SKM-1 (cell line): ENCODE results near the gene NABP1.

Source experiments
- DNase-seq: peaks from one replicate; lab custom pipeline; 2025; ENCODE audit not compliant: unreplicated experiment; lab: John Stamatoyannopoulos, UW

NABP1 gene

DNA sequence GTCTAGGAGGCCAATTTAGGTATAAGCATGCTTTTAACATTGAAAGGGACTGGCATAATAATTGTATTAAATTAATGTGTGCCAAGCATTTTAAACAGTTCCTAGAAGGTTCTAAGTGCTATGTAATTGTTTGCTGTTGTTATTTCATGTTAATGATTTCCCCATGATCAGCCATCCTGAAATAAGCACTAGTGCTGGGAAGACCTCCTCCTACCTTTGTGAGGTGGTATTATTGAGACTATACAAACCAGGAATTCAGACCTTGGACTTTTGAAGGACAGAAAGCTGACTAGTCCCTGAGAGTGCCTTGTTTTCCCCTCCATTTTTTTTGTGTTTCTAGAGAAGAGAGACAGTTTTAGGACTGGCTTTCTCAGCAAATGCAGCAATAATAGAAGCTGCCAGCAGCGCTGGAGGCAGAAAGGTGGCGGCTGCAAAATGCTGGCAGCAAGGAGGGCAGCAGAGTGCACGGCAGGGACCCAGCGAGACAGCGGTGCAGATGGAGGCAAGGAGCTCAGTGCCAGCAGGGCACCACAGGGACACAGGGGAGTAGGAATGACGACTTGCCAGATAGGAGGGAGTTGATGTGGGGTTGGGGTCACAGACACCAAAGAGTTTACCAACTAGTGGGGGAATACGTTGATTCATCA, 25.3 kb downstream of the NABP1 start:
- DNase-seq, result no peak

DNA sequence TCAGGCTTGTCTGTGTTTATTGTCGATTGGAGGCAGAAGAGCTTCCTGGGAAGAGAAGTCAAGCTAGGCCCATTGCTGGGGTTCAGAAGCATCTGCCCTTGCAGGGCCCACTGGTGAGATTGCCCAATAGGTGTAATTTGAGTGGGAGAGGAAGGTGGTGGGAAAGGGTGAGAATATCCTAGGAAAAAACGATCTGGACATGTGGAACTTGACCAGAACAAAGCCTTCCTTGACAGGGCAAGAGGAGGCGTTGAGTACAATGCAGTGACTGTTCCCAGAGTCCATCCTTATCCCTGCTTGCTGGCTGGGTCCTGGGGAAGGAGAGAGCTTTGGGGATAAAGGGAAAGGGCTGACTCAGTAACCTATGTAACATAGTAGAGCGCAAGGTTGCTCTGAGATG, 27.1 kb downstream of the NABP1 start:
- DNase-seq, result no peak

GRCh38 chr2:191705701-191706100, 27.8 kb downstream of the NABP1 start:
- DNase-seq, result no peak

GRCh38 chr2:191706791-191707190, 28.9 kb downstream of the NABP1 start:
- DNase-seq, result no peak

DNA sequence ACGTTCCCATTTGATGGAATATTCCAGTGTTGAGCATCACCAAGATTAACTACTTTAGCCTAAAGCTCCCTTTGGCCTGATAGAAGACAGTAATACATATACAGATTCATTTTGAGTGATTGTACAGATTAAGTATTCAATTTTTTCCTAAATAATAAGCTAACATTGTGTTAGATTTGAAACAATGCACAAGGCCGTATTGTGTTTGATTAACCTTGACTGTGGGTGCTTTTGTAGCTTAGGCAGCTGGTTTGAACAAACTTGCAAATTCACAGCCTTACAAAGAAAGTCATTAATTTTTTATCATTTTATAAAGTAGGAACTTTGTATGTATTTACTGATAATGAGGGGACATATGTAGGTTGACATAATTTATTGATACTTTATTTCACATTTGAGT, 29.6 kb downstream of the NABP1 start:
- DNase-seq, result no peak

DNA sequence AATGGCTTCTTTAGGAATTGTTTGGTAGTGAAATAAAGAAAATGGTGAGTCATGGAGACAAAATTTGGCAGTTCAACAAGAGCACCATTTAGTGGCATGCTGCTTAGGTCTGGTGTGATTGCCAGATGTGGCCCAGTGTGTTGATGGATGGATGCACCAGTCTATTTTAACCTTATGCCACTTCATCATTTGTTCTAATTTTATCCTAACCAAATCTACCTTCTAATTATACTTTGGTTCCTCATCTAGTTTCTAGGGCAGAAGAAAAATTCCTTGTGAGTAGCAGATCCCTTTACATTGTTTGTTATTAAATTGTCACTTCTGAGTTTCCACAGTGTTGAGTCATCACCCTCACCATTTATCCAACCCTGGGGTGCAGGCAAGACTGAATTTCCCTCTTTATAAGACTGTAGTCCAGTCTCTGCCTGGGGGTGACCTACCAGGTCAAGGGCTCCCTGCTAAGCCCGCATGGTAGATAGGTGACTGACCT, 32.5 kb downstream of the NABP1 start:
- DNase-seq, result no peak

DNA sequence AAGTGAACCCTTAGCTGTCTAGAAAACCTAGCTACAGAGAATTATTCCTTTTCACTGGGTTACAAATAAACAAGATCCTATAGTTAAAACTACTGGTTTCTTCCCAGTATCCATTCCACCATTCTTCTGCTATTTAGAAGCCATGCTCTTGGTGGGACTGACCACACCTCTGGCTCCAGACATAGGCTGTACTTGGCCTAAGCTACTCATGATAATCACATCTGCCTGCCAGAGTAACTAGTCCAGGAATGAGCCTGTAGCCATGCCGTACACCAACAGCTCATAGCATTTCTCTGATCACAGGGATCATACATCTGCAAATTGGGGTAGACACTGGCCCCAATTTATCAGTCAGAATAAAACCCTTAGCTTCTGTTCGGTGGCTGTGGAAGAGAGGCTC, 33.7 kb downstream of the NABP1 start:
- DNase-seq, result no peak

DNA sequence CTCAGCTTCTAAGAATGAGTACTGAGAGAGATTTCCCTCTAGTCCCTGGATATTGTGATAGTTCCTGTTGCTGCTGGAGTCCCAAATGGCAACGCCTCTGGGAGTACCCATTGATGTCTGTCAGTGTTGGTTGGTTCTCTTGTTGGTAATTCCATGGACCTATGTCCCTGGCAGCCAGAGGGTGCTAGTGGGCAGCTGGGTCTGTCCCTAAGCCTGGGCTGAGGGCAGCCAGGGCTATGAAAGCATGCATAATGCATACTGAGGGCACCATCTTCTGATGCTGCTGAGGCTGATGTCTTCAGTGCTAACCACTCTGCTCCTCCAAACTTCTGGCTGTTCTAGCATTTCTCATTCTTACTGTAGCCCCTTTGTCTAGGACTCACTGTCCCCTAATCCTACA, 35.9 kb downstream of the NABP1 start:
- DNase-seq, result no peak

DNA sequence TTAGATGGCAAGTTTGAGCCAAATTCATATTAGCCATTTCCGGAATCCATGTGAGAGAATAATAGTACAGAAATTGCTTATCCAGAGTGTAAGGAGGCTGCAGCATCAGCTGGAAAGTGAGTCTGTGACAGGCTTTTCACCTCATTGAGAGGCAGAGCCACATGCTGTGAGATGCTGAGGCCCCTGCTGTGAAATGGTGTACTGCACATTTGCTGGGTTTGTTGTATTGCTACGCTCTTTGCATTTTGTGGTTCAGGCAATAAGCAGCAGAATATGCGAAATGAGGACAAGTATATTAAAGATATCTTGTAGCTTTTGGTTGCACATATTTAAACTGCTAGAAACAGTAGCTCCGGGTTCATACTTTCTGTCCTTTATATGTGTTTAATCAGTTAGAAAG, 37.0 kb downstream of the NABP1 start:
- DNase-seq, result no peak

GRCh38 chr2:191715471-191715870, 37.5 kb downstream of the NABP1 start:
- no peak for DNase-seq

DNA sequence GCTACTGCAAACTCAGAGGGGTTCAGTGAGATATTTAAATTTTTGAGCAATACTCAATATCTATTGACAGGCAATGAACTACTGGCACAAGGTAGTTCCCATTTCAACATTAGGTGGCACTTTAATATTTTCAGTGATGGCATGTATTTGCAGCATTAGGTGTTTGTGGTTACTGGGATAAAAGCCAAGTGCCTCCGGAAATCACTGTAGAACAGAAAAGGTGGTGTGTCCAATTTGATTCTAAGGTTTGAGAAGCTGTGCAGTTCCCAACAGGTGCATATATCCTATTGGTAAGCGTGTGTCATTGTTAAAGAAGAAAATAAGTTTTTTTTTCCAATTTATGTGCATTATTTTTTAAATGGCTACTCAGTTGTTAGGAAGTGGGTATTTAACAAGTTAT, 41.3 kb downstream of the NABP1 start:
- no peak for DNase-seq

GRCh38 chr2:191719938-191720337, 42.0 kb downstream of the NABP1 start:
- no peak for DNase-seq

DNA sequence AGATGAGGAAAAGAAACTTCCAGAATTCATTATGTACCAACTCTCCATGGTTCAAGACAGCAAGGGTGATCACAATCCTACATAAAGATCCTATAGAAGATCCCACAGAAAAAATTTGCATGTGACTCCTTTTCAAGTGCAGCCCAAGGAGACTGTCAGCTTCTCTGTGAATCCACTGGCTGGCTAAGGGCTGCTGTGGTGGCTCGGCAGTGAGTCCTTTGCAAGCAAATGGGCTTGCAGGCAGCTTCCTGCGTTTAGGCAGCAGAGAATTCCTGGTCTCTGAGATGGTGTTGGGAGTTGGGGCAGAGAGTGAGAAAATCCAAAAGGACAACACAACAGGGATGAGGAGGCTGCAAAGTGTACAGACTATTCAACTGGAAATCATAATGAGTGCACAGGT, 43.4 kb downstream of the NABP1 start:
- no peak for DNase-seq

DNA sequence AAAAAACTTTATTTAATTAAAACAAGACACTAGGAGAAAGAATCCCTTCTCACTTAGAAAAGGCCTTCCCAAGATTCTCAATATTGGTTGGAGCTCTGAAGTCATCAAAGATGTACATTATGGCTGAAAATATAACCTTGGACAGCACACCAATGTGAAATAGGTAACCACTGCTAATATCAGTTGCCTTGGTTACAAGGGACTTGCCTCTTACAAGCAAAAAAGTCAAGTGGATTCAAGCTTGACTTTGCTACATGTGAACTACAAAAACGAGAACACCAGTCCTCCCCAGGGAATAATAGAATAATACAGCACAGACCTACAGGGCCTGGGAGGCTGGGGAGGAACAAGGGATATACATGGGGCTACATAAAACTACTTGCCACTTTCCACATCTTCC, 46.1 kb downstream of the NABP1 start:
- no peak for DNase-seq

- no peak for DNase-seq
Measured at GRCh38 chr2:191728750-191729624, 51.1 kb downstream of the NABP1 start.

DNA sequence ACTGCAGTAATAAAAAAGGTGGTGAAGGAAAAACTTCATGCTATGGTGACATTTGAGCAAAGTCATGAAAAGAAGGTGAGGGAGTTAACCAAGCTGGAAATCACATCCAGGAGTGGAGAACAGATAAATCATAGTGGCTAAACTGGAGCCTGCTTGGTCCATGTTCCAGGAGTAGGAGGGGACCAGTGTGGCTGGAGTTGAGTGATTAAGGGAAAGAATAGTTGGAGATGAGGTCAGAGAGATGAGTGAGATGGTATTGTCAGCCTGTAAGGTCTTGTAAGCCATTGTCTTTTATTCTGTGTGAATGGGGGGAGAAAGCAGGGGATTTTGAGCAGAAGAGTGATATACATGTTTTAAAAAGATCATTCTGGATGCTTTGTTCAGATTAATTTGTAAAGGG, 52.3 kb downstream of the NABP1 start:
- no peak for DNase-seq
